Measurements from ENCODE around the gene KARS1. TPM values are rescaled to one million over a fixed set of nuclear protein-coding genes. Genes with fewer than 3 reads are reported as not detected.

Gene KARS1
- total RNA-seq, 1 experiment from 2014 or later: 196 TPM

- no peak overlapping the region for H3K4me2 ChIP-seq (ENCODE audit: low read length)
- peaks cover 28 to 39% of the 10 kb centered on the region in 2 experiments; a peak in 3 of 4 replicates for H3K36me3 ChIP-seq (ENCODE audit: control insufficient read depth in 1 of 2, insufficient read depth in 2 of 2, low read length in 2 of 2)
- no peaks in the 10 kb centered on the region for H3K9me3 ChIP-seq (ENCODE audit: control insufficient read depth in 1 of 2, insufficient read depth in 1 of 2, low read depth in 1 of 2, low read length in 2 of 2)
- no peaks in the 10 kb centered on the region for H3K79me2 ChIP-seq (ENCODE audit: insufficient read depth, low read length)
- ChIA-PET RAD21 (ENCODE audit: low non-redundant PET in 1 of 2, low total read pairs in 2 of 2, uncharacterized antibody in 2 of 2, unreplicated experiment in 2 of 2) (no interaction called here), POLR2A (no interaction called here), CTCF (no interaction called here)
- no TSS peak for BruUV-seq (replicated peaks)
- no peak overlapping the region for H3K27ac ChIP-seq (ENCODE audit: low read depth, low read length)
- no peaks in the 10 kb centered on the region for H3K27me3 ChIP-seq (ENCODE audit: insufficient read depth, low read length)
- TF ChIP-seq MAX (IDR thresholded peaks at IDR 0.05) (no peak), JUND (IDR thresholded peaks at IDR 0.05) (no peak), POLR2A (IDR thresholded peaks at IDR 0.05; ENCODE audit: borderline replicate concordance, extremely low read depth, insufficient read depth, insufficient read length) (no peak), ZFX (IDR thresholded peaks at IDR 0.05) (no peak), YY1 (IDR thresholded peaks at IDR 0.05; ENCODE audit: extremely low read depth, insufficient replicate concordance, low read depth, low read length) (no peak), ELF1 (IDR thresholded peaks at IDR 0.05; ENCODE audit: borderline replicate concordance, low read depth) (no peak), ZNF274 (IDR thresholded peaks at IDR 0.05; ENCODE audit: low read depth, low read length) (no peak), ZBTB33 (IDR thresholded peaks at IDR 0.05; ENCODE audit: extremely low read depth, insufficient replicate concordance, low read length) (no peak), FOSL1 (IDR thresholded peaks at IDR 0.05; ENCODE audit: low read depth) (no peak), RAD21 (IDR thresholded peaks at IDR 0.05; ENCODE audit: low read depth) (no peak), SP1 (IDR thresholded peaks at IDR 0.05; ENCODE audit: low read depth) (no peak), EGR1 (IDR thresholded peaks at IDR 0.05; ENCODE audit: low read depth) (no peak), SIN3A (IDR thresholded peaks at IDR 0.05; ENCODE audit: low read depth) (no peak), TCF7L2 (IDR thresholded peaks at IDR 0.05; ENCODE audit: borderline replicate concordance, extremely low read depth, insufficient read depth, insufficient read length) (no peak), EZH2phosphoT487 (IDR thresholded peaks at IDR 0.05; ENCODE audit: borderline replicate concordance) (no peak)
- H2AFZ ChIP-seq (ENCODE audit: low read depth, low read length, poor library complexity, severe bottlenecking): no peak overlapping the region
- no peak overlapping the region for H3K4me3 ChIP-seq (replicated peaks in 1 of 2; ENCODE audit: low read depth in 1 of 2, low read length in 2 of 2)
- intact Hi-C loops (cut with micrococcal nuclease): no loop called here
- H3K9ac ChIP-seq (ENCODE audit: low read length): no peak overlapping the region
- DNase-seq (ENCODE audit: low read depth, low spot score): no peak
- H3K4me1 ChIP-seq (ENCODE audit: control insufficient read depth in 1 of 2, insufficient read depth in 2 of 2, low read length in 2 of 2): no peaks in the 10 kb centered on the region
- H3K9me2 ChIP-seq (ENCODE audit: insufficient read depth): no peaks in the 10 kb centered on the region
- ATAC-seq: no peak
- H4K20me1 ChIP-seq (ENCODE audit: insufficient read depth): no peaks in the 10 kb centered on the region
Measured at GRCh38 chr16:75614066-75614897, 33.2 kb downstream of the KARS1 start.

Measured in HCT116 (cell line).